ENCODE data around the gene STK24.

GRCh38 chr13:98459171-98459681 is 117.7 kb downstream of the STK24 start:
- TF ChIP-seq, protein P1, sequence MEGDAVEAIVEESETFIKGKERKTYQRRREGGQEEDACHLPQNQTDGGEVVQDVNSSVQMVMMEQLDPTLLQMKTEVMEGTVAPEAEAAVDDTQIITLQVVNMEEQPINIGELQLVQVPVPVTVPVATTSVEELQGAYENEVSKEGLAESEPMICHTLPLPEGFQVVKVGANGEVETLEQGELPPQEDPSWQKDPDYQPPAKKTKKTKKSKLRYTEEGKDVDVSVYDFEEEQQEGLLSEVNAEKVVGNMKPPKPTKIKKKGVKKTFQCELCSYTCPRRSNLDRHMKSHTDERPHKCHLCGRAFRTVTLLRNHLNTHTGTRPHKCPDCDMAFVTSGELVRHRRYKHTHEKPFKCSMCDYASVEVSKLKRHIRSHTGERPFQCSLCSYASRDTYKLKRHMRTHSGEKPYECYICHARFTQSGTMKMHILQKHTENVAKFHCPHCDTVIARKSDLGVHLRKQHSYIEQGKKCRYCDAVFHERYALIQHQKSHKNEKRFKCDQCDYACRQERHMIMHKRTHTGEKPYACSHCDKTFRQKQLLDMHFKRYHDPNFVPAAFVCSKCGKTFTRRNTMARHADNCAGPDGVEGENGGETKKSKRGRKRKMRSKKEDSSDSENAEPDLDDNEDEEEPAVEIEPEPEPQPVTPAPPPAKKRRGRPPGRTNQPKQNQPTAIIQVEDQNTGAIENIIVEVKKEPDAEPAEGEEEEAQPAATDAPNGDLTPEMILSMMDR (IDR thresholded peaks at IDR 0.05; ENCODE audit: low read depth, low read length, poor library complexity, severe bottlenecking) = no peak
- no peak for TF ChIP-seq EZH2phosphoT487 (IDR thresholded peaks at IDR 0.05; ENCODE audit: borderline replicate concordance, low read length)
